22Rv1 (cell line): Measurements from ENCODE around the gene SMPDL3A.

Source experiments
- H3K27ac ChIP-seq: fragments of 450-650 bp; 2 replicates; pipeline ENCODE4 v1.5.1; 2017
- ZFX ChIP-seq: fragments of 450-650 bp; IDR thresholded peaks from 2 replicates; pipeline ENCODE4 v1.6.1; 2017; ENCODE audit warnings: antibody characterized with exemption, borderline replicate concordance
- TF ChIP-seq, protein P1 (sequence below): fragments of 450-650 bp; IDR thresholded peaks from 2 replicates; pipeline ENCODE4 v1.5.1; 2017; ENCODE audit warnings: mild to moderate bottlenecking

The SMPDL3A gene

GRCh38 chr6:122839472-122839871, 50.4 kb downstream of the SMPDL3A start:
- H3K27ac ChIP-seq: no peak overlapping the region
- TF ChIP-seq, protein P1, sequence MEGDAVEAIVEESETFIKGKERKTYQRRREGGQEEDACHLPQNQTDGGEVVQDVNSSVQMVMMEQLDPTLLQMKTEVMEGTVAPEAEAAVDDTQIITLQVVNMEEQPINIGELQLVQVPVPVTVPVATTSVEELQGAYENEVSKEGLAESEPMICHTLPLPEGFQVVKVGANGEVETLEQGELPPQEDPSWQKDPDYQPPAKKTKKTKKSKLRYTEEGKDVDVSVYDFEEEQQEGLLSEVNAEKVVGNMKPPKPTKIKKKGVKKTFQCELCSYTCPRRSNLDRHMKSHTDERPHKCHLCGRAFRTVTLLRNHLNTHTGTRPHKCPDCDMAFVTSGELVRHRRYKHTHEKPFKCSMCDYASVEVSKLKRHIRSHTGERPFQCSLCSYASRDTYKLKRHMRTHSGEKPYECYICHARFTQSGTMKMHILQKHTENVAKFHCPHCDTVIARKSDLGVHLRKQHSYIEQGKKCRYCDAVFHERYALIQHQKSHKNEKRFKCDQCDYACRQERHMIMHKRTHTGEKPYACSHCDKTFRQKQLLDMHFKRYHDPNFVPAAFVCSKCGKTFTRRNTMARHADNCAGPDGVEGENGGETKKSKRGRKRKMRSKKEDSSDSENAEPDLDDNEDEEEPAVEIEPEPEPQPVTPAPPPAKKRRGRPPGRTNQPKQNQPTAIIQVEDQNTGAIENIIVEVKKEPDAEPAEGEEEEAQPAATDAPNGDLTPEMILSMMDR: peak; percentile 60
- TF ChIP-seq ZFX: no peak

- no peak overlapping the region for H3K27ac ChIP-seq
- TF ChIP-seq, protein P1: no peak
- no peak for TF ChIP-seq ZFX
Observed at GRCh38 chr6:122839906-122840305, 50.8 kb downstream of the SMPDL3A start.

DNA sequence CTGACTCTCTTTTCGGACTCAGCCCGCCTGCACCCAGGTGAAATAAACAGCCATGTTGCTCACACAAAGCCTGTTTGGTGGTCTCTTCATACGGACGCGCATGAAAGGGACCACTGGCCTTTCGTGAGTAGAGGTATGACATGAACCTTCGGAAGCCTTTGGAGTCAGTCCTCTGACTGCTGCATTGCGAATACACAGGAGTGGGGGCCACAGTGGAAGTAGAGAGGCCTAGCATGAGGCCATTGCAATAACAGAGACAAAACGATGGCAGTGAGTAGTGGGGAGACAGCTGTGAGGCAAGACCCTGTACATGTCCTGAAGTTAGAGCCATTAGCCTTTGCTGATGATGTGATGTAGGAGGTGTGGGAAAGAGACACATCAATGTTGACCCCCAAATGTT, 56.4 kb downstream of the SMPDL3A start:
- no peak overlapping the region for H3K27ac ChIP-seq
- TF ChIP-seq, protein P1: no peak
- TF ChIP-seq ZFX: no peak

DNA sequence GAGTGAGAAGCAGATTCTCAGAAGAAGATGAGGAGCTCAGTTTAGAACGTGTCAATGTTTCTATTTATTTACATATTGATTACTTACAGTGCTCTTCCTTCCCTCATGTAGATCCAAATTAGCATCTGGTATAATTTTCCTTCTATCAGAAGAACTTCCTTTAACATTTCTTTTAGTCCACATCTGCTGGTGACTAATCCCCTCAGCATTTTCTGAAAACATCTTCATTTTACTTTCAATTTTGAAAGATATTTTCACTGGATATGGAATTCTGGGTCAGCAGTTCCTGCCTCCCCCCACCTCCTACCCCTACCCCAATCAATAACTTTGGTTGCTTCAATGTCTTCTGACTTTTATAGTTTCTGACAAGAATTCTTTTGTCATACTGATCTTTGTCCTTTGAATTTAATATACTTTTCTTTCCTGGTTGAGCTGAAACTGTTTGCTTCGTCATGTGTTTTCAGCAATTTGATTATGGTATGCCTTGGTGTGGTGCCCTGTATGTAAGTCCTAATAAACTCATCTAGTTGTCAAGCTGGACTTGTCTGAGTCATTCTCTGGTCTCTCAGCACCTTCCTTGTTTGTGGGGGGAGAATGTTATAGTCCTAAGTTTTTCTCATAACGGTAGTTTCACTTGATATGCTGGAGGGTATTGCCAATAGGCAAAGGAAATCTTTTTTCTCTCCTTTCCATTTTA, 57.0 kb downstream of the SMPDL3A start:
- H3K27ac ChIP-seq: no peak overlapping the region
- no peak for TF ChIP-seq ZFX
- TF ChIP-seq, protein P1: no peak

- H3K27ac ChIP-seq: no peak overlapping the region
- TF ChIP-seq, protein P1: no peak
- TF ChIP-seq ZFX: no peak
Observed at GRCh38 chr6:122853259-122853995, 64.4 kb downstream of the SMPDL3A start.
